Activated CD4-positive, alpha-beta T cell treated with anti-CD3 and anti-CD28 coated beads, Interleukin-2, amount 50 U/mL, for 16 hours (primary cell): ENCODE data around the gene SPOP.
"Not testable (repeated sequence)": the region's sequence is repeated elsewhere in the genome, so short reads cannot be mapped to it uniquely, and the experiment has no call there.

Experiments
- DNase-seq: peaks from one replicate; pipeline ENCODE4 v3.0.0-alpha.2; 2020

The SPOP gene

DNA sequence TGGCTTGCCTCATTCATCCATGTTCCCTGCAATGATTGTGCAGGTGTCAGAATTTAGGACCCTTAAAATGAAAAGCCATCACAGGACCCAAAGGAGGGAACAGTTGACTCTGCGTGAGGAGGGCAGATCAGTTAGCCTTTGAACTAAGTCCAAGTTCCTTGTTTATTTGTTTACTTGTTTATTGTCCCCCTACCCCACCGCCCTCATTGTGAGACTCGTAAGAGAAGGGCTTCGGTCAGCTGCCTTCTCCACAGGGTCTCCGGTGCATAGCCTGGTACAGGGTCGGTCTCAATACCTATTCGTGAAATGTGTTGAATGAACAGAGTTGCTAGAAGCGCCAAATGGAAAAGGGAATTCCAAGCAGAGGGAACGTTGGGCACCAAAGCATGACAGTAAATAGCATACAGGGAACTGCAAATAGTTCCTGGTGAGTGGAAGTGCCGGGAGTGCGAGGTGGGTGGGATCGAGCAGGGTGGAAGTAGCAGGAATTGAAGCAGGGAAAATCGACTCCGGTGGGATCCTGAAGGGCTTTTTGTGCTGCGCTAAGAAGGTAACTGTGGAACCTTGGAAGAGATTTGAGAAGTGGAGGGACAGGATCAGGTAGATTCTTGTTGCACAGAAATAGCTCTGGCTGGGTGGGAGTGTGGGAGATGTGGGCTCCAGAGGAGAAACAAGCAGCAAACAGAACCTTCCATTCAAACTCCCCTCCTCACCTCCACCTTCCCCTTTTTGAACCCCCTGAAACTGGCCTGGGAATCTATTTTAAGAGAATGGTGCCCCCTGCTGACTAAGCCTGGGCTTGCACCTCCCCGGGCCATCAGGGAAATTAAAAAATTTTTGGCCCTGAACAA lies 17.2 kb upstream of the SPOP start:
- DNase-seq: peak; percentile 63

DNA sequence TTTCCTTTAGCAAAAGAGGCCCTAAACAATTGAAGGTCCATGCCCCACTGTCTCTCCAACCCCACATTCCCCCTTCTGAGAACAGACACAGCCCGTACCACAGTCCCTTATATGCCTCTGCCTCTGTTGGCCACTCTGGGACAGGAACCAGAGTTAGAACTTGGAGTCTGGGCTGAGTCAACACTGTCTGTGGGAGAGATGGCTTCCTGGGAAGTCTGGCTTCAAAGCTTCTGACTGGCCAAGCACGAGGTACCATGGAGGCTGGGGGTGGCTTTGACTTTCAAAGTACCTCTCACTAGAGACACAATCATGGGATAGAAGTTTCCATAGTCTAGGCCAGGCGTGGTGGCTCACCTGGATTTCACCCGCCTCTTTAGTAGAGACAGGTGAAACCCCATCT lies 14.9 kb upstream of the SPOP start:
- DNase-seq: no peak

DNA sequence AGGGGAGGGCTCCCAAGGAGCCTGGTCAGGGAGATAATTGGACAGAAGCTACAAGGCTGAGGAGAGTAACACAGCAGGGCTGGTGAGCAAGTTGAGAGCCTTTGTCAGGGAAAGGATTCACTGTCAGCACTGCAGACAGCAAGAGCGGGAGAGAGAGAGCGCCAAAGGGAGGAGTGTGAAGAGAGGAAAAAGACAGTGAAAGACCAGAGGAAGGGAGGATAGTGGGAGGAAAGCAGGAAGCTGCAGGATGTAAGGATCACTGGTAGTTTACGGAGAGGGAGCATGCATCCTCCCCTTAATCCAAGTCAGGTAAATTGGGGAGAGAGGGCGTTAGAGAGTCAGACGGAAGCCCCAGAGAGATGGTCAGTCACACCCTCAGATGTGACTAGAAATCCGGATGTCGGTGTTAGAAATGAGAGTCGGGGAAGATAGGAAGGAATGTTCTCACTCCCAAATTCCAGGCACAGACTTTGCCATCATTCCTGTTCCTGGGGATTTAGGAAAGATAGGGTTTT lies 13.8 kb upstream of the SPOP start:
- no peak for DNase-seq

DNA sequence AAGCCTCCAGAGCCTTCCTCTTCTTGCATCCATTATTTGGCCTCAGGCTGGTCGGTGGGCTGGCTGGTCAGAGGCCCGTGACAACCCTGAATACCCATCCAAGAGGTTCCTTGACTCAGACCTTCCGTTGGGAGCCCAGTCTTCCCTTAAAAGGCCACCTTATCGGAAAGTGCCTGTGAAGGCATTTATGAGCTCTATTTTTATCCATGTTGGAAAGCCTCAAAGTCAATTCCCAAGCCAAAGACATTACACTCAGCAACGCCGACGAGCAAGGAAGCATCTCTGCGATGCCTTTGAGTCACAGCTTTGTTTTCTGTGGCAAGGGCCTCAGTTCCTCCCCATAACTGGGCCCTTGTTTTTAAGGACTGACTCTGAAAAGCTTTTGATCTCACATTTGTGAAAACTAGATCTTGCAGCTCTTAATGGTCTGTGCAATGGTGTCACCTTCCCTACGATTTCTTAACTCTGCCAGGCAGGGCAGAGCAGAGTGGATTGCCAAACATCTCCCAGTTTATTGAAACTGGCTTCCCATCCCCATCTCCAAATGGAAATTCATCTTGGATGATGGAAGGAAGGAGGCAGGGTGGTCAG lies 13.3 kb upstream of the SPOP start:
- DNase-seq: no peak

DNA sequence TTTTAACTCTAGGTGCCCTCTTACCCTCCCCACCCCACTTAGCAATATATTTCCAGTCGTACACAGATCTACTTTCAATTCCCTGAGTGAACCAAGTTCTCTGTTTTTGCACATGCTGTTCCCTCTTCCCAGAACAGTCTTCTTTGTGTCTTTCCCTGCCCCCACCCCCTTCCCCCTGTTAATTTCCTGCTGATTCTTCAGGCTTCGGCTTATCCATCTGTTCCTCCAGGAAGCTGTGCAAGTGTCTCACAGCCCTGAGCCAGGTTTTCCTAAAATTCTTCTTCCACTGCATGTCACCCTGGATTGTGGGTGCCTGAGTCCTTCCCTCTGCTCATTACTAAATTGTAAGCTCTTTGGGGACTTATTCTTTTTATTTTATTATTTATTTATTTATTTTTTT lies 12.4 kb upstream of the SPOP start:
- DNase-seq: no peak

DNA sequence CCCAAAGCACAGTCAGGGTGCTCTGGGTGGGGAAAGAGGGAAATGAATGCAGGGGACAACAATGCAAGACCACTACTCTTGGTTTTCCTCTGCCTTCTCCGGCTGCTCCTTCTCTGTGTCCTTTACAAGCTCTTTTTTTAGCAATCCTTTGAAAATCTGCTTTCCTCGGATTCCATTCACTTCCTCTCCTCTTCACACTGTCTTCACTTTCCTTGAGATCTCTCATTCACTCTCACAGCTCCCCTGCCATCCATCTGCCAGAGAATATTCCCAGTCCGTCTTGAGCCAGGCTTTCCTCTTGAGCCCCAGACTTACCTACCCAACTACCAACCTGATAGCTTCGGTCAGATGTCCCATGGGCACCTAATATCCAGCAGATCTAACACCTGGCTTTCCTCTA lies 11.0 kb upstream of the SPOP start:
- DNase-seq: no peak

DNA sequence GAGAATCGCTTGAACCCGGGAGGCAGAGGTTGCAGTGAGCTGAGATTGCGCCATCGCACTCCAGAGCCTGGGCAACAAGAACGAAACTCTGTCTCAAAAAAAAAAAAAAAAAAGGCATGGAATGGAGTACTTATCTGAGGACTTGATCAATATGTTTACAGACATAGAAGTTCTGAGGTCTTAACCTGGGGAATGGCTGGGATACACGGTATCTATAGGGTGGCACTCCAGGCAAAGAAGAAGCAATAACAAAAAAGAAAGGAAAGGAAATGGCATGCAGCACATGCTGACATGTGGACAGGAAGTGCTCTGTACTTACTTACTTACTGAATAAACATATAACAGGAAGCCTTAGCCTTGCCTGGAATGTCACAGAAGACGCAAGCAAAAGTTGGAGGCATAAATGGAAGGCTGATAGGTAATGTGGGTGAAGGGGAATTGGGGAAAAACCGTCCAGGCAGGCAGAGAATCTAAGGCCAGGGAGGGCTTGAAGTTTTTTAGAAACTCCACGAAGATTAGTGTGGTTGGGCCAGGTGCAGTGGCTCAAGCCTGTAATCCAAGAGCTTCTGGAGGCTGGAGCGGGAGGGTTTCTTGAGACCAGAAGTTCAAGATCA lies 10.1 kb upstream of the SPOP start:
- no peak for DNase-seq

DNA sequence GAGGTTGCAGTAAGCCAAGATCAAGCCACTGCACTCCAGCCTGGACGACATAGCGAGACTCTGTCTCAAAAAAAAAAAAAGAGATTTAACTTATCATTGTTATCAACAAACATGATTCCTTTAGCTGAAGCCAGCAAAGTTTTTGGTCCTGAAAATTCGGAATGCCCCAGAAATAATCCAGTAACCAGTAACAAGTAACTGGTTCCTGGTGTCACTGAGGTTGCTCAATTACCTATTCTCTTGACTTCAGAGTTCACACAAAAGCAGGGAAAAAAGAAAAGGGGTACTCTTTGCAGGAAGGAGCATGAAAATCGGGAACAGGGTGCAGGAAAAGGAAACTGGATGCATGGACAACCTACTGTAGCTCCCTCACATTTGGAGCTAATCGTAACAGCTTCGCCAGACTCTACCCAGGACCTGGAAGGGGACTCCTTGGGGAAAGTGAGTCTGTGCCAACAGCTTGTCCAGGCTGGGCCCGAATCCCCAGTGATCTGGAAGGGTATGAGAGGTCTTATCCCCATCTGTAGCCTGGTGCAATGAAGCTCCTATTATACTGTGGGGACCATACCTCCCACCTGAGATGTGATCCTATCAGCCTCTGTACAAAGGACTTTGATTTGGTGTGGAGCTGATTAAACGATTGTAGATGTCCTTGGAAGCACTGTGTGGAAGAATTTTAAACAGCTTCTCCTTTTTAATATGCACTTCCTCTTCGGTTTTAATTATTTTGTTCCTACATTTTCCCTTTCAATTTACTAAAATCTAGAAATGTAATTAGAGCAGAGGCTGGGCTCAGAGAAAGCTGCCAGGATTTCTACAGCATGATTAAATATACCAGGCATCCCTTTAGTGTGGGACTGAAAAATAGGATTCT lies 3.4 kb upstream of the SPOP start:
- DNase-seq: no peak

DNA sequence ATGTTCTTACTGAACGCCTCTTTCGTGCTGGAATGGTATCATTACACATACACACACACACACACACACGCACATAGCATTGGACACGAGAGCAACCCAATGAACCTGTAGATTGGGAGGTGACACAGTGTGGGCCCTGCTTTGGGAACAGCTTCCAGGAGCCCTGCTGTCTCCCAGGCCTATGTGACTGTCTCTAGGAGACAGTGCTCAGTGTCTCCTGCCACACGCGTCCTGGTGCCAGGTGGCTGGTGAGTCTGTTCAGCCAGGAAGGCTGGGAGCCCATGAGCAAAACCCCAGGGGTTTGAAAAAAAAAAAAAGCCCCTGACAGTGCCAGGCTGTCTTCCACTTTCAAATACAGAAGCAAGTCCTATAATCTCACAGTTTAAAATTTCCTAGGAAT lies 2.4 kb upstream of the SPOP start:
- no peak for DNase-seq

DNA sequence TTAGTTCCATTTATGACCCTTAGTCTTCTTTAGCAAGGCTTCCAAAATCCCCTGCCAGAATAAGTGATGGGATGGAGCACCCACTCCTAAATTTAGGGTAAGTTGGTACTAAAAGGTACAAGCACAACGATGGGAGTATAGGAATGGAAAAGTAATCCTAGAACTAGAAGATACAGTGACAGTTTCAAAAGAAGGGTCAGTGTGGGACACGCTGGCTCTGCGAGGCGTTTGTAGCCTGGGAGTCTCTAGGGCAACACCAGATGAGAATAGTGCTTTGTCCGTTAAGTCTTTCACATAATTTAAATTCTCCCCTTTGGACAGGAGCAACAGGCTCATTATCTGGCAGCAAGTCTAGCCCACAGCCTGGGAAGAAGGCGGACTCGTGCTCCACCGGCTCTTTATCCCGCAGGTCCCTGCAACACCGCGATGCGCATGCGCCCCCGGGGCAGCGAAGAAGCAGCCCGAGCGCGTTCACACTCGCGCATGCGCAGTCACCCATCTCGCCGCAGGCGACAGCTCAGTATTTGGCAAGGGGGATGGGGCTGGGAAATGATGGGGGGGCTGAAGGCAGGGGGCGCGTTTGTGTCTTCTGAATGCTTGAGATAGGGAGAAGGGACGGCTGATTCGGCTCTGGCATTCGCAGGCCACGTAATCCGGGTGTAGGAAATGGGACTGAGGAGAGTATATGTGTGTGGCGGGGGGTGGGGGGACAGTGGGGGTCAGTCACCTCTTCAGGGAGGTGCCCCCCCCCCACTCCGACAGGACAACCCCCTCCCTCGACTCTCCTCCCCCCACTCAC lies 564 bp downstream of the SPOP start:
- peak; percentile 97 for DNase-seq

DNA sequence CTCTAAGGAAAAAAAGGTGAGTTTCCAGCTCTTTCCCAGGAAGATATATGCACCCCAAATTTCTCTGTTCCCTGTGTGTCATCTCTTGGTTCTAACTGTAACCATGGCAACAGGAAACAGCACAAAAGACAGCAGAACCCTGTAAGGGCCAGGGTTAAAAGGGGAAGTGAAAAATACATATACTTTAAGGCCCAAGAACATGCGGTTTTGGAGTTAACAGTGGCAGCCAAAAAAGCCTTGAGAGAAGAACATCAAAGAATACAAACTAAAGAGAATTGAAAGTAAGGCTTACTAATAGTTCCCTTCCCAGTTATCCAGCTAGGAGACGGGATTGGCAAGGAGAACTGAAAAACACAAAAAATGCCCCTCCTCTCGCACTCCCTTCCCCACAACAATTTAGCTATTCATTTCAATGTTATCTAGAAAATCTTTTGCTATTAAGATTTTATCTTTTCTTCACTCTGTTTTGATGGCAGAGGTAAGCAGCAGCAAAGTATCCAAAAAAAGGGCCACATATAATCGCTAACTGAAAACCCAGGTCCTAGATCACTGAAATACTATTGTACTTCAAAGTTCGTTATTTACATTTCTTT lies 1.5 kb downstream of the SPOP start:
- peak; percentile 74 for DNase-seq

DNA sequence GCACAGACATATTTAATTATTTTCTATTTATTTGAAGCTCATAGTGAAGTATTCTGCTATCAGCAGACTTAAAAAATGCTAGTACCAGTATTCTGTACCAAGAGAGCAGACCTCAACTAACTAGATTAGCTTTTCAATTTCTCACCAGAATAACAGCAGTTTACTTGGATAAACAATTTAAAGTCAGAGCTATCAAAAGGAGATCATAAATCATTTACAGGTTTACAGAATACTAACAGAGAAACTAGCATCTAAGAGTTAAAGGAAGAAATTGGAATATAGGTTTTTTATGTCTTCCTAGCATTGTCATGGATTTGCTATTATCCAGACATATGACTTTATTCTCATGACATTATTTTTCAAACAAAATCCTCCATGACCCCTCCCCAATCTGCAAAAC lies 3.4 kb downstream of the SPOP start:
- no peak for DNase-seq

DNA sequence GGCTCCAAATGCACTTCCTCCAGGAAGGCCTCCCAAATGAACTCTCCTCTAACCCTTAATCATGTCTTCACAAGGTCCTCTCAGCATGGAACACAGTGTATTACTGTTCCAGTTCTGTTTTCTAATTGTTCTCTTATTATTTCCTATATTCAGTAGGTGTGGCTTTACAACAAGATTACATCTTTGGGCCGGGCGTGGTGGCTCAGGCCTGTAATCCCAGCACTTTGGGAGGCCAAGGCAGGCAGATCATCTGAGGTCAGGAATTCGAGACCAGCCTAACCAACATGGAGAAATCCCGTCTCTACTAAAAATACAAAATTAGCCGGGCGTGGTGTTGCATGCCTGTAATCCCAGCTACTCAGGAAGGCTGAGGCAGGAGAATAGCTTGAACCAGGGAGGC lies 4.2 kb downstream of the SPOP start:
- DNase-seq: not testable (repeated sequence)

DNA sequence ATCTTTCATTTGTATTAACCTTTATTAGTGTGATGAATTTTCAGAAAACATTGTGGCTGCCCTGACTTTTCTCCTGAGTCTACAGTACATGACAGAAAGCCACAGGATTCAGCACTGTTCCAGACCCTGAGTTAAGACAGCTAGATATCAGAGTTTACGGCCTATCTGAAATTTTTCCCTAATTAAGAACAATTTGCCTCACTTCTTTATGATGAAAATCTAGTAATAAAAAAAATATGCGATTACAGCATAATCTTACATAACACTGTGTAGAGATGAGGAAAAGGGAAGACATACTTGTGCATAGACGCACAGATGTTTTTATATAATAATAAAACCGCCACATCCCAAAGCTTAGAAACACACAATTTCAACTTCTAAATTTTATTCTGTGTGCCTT lies 7.3 kb downstream of the SPOP start:
- DNase-seq: no peak

DNA sequence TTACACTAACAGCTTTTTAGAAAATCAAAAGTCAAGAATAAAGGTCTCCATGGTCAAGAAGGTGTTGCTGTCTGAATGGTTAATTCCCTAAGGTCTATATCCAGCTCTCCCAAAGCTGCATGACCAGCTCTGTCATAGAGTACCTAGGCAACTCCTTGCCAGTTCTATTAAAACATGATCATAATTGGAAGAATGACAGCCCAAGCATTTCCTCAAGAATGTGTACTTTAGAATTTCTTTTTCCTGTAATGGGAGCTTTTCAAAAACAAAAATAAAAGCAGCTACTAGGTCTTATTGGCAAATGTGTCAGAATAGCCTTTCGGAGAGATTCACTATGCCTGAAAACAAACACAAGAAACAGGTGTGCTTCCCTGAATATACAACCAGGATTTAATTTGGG lies 7.9 kb downstream of the SPOP start:
- DNase-seq: no peak

DNA sequence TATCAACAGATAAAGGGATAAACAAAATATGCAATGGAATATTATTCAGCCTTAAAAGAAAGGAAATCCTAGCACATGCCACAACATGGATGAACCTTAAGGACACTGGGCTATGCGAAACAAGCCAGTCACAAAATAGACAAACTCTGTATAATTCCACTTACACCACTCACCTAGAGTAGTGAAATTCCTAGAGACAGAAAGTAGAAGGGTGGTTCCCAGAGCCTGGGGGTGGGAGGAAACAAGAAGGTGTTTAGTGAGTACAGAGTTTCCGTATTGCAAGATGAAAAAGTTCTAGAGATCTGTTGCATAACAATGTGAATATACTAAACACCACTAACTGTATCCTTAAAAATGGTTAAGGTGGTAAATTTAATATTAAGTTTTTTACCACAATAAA lies 10.0 kb downstream of the SPOP start:
- no peak for DNase-seq

DNA sequence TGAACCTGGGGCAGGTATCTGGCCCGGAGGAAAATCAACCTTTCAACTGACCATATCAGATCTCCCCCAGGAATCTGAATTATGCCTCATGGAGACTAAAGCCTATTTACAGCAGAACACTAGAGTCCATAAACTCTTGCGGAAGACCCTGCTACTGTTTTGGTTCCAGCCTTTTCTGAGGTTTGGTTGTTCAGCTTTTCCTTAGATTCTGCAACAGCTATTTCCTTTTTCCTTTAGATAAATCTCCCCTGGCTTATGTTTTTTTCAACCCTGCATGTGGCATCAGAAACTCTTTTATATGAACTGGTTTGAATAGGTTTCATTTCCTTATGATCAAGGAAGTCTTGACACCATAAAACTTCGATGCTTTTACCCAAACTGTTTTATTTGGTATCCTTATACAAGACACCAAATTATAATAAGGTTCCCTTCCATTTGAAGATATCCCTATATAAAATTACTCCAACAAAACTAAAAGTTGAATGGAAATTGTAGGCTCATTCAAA lies 13.1 kb downstream of the SPOP start:
- no peak for DNase-seq

DNA sequence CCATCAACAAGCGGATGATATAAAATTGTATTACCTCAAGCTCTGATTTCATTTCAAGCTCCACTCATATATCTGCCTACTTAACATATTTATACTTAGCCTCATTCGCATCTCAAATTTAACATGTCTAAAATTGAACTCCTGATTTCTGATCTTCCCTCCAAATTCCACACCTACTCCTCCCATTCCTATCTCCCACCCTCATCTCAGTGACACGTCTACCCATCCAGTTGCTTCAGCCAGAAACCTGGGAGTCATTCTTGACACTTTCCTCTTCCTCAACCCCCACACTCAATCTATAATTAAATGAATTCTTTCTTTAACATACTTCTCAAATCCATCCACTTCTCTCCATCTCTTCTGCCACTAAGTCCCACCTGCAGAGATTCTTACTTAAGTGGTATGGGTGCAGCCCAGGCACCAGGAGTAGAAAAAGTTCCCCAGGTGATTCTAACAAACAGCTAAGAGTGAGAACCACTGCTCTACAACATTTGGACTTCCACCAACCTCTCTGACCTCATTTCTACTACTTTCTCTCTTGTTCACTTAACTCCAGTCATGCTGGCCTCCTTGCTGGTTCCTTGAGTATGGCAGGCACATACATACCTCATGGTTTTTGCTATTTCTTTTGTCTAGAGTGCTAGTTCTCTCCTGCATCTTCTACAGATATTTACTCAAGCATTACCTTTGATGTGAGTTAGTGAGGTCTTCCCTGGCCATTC lies 18.1 kb downstream of the SPOP start:
- DNase-seq: no peak

DNA sequence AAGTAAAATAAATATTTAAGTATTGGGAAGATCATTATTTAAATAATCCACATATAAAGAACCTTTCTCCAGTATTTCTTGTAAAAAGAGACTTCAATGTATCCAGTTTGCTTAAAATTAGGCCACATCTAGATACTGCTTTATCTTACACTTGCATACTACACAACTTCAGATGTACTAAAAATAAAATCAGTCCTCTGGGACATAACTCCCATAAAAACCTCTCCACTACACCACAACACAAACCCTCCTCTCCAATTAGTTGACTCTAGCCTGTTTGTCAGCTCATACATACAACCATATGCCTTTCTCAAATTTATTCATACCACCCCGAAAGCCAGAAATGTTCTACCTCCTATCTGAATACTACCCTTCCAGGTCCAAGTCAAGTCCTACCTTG lies 21.6 kb downstream of the SPOP start:
- DNase-seq: no peak

DNA sequence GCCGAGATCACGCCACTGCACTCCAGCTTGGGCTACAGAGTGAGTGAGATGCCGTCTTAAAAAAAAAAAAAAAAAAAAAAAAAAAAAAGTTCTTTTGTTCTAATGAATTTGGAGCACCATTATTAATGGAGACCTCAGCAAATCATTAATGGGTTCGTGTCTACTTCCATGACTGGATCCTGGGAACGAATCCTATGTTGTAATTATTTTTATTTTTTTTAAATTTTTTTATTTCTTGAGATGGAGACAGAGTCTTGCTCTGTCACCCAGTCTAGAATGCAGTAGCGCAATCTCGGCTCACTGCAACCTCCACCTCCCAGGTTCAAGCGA lies 30.7 kb downstream of the SPOP start:
- DNase-seq: no peak
